Prostate gland (tissue), 2 donors: ENCODE results near the gene SUSD1. TPM values are rescaled to one million over a fixed set of nuclear protein-coding genes. Genes with fewer than 3 reads are reported as not detected.

Experiments used
- DNase-seq: peaks from one replicate; pipeline ENCODE4 v3.0.0-alpha.2; 2019; ENCODE audit warnings: low spot score
- H3K27ac ChIP-seq, 2 donors: fragments of 200-600 bp; sonication (generic); 2 replicates each; pipeline ENCODE4 v1.5.1; 2017 to 2019
- H3K27me3 ChIP-seq: fragments of 200-600 bp; sonication (generic); replicated peaks from 2 replicates; pipeline ENCODE4 v1.5.1; 2019; ENCODE audit not compliant: insufficient read depth
- H3K36me3 ChIP-seq, 2 donors: fragments of 200-600 bp; sonication (generic); 1 replicate in 1 of 2; 2 replicates in 1 of 2; pipeline versions ENCODE4 v1.5.1 to v1.8.1; 2017 to 2019
- H3K4me1 ChIP-seq: fragments of 200-600 bp; sonication (generic); replicated peaks from 2 replicates; pipeline ENCODE4 v1.5.1; 2019
- H3K4me3 ChIP-seq, 2 donors: fragments of 200-600 bp; sonication (generic); 2 replicates each; pipeline ENCODE4 v1.5.1; 2017 to 2019
- H3K9me3 ChIP-seq: fragments of 200-600 bp; sonication (generic); 2 replicates; pipeline ENCODE4 v1.5.1; 2017
- POLR2A ChIP-seq: fragments of 450-650 bp; IDR thresholded peaks from one replicate; pipeline ENCODE4 v1.6.1; 2016; ENCODE audit warnings: antibody characterized with exemption, mild to moderate bottlenecking
- POLR2AphosphoS5 ChIP-seq: sonication (generic); formaldehyde crosslinking; IDR thresholded peaks from one replicate; pipeline ENCODE4 v1.6.1; 2017; ENCODE audit warnings: antibody characterized with exemption
- WGBS: methylation state at CpG from one replicate; pipeline ENCODE4 v1.1.5; 2018; 5-methylcytosine and 5-hydroxymethylcytosine counted together
- intact Hi-C: fragments of 100-400 bp; cut with DNase I; formaldehyde crosslinking; loops from one replicate; pipeline ENCODE4 v1.14.2; 2022
- total RNA-seq, 2 donors: library from RNA; depleted of rRNA; stranded (reverse); fragments of >200 nt; gene quantifications; one replicate each; pipeline ENCODE4 v1.1.0, GENCODE V29; 2016
- TF ChIP-seq, protein P1 (sequence below), 4 experiments: fragments of 200-600 bp in 2 of 4; fragments of 450-650 bp in 2 of 4; sonication (generic) in 2 of 4; IDR thresholded peaks; 1 replicate in 3 of 4; 2 replicates in 1 of 4; pipeline ENCODE4 v1.5.1; 2016 to 2019; ENCODE audit warnings: antibody characterized with exemption in 4 of 4, mild to moderate bottlenecking in 2 of 4, moderate library complexity in 2 of 4

The SUSD1 gene
- total RNA-seq, 2 donors from 2014 or later: 10.6 to 34.8 TPM

- intact Hi-C loops: no loop called here
- no peak overlapping the region for H3K27ac ChIP-seq
- no peaks in the 10 kb centered on the region for H3K4me1 ChIP-seq
- DNase-seq: no peak
- H3K36me3 ChIP-seq: no peaks in the 10 kb centered on the region
- H3K4me3 ChIP-seq: no peak overlapping the region
- WGBS: 86% methylated on average over 2 of the region's 2 CpGs
- no peaks in the 10 kb centered on the region for H3K9me3 ChIP-seq
- H3K27me3 ChIP-seq: no peaks in the 10 kb centered on the region
- TF ChIP-seq POLR2AphosphoS5: no peak
- TF ChIP-seq, protein P1, sequence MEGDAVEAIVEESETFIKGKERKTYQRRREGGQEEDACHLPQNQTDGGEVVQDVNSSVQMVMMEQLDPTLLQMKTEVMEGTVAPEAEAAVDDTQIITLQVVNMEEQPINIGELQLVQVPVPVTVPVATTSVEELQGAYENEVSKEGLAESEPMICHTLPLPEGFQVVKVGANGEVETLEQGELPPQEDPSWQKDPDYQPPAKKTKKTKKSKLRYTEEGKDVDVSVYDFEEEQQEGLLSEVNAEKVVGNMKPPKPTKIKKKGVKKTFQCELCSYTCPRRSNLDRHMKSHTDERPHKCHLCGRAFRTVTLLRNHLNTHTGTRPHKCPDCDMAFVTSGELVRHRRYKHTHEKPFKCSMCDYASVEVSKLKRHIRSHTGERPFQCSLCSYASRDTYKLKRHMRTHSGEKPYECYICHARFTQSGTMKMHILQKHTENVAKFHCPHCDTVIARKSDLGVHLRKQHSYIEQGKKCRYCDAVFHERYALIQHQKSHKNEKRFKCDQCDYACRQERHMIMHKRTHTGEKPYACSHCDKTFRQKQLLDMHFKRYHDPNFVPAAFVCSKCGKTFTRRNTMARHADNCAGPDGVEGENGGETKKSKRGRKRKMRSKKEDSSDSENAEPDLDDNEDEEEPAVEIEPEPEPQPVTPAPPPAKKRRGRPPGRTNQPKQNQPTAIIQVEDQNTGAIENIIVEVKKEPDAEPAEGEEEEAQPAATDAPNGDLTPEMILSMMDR (IDR thresholded peaks at IDR 0.05): no peak
- TF ChIP-seq POLR2A: no peak
Measured at GRCh38 chr9:112038017-112038408, 137.1 kb downstream of the SUSD1 start.

DNA sequence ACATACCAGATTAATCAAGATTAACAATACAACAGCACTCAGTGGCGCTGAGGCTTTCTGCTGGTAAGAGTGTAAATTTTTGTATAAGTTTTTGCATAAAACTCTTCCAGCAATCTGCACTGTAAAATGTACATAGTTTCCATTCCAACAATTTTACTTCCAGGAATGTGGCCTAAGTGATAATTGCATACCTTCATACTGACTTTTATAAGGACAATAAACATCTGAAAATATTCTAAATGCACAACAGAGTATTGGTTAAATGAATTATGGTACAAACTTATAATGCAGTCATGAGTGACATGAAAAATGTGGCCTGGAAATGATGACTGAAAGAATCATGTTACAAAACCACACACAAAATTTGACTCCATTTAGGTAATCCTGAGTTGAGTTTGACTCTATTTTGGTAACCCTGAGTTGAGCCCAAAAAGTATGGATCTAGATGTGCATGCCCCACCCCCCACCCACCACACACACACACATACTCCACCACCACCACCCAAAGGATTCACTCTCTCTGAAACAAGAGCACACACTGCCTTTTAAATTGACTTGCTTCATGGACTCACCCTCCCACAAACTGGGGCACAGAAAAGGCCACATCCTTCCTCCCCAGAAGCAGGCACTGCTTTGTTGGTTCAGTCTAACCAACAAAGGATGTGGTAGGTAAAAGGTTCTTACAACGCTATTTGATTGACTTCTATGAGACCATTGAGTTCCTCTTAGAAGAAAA, 137.6 kb downstream of the SUSD1 start:
- Histone ChIP-seq H3K36me3 (no peaks in the 10 kb centered on the region), H3K4me3 (no peak overlapping the region), H3K27me3 (no peaks in the 10 kb centered on the region), H3K9me3 (no peaks in the 10 kb centered on the region), H3K4me1 (no peaks in the 10 kb centered on the region), H3K27ac (no peak overlapping the region)
- intact Hi-C loops: no loop called here
- no peak for DNase-seq
- WGBS: 86% methylated on average over 2 of the region's 2 CpGs
- TF ChIP-seq POLR2A: no peak
- TF ChIP-seq, protein P1 (IDR thresholded peaks at IDR 0.05): no peak
- no peak for TF ChIP-seq POLR2AphosphoS5

DNA sequence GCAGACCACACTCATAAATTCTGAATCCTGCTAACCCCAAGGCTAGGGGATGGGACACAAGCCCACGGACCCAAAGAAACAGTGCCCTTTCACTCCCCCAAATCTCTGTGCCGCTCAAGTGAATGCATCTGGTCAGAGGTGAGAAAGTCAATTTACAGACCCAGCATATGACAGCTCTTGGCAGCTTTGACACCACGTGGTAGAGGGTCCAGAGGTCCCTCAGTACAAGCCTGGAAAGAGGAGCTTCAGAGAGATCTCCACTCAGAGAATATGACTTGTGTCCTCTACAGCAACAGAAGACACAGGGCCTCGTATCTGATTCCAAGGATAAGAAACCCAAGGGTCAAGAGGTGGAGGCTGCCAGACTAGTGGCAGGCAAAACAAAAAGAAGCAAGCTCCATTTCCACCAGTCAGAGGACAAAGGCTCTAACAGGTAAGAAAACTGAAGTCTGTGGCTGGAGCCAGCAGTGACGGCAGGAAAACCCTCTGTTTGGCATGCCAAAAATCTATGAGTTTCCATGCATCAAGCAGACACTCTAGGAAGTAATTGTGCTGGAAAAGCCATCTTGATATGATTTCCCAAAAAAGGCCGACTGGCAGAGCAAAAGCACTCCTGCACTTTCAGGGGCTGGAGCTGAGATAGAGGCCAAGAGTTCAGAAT, 139.8 kb downstream of the SUSD1 start:
- intact Hi-C loops: no loop called here
- no peak overlapping the region for H3K4me3 ChIP-seq
- TF ChIP-seq POLR2AphosphoS5: no peak
- H3K27me3 ChIP-seq: no peaks in the 10 kb centered on the region
- no peaks in the 10 kb centered on the region for H3K36me3 ChIP-seq
- 88% methylated on average over 6 of the region's 6 CpGs for whole genome bisulfite sequencing
- H3K4me1 ChIP-seq: no peaks in the 10 kb centered on the region
- no peak overlapping the region for H3K27ac ChIP-seq
- H3K9me3 ChIP-seq: no peaks in the 10 kb centered on the region
- no peak for DNase-seq

- TF ChIP-seq POLR2A (no peak), POLR2AphosphoS5 (no peak)
- TF ChIP-seq, protein P1 (IDR thresholded peaks at IDR 0.05): no peak
- peaks cover 7% of the 10 kb centered on the region for H3K4me1 ChIP-seq
- H3K9me3 ChIP-seq: no peaks in the 10 kb centered on the region
- intact Hi-C loops: no loop called here
- DNase-seq: no peak
- no peak overlapping the region for H3K27ac ChIP-seq
- no peaks in the 10 kb centered on the region for H3K36me3 ChIP-seq
- 93% methylated on average over 2 of the region's 2 CpGs for WGBS
- no peak overlapping the region for H3K4me3 ChIP-seq
- no peaks in the 10 kb centered on the region for H3K27me3 ChIP-seq
Measured at GRCh38 chr9:112034216-112034611, 140.9 kb downstream of the SUSD1 start.

- Histone ChIP-seq H3K27me3 (no peaks in the 10 kb centered on the region), H3K36me3 (no peaks in the 10 kb centered on the region), H3K4me1 (peaks cover 7% of the 10 kb centered on the region), H3K9me3 (no peaks in the 10 kb centered on the region), H3K4me3 (no peak overlapping the region), H3K27ac (no peak overlapping the region)
- TF ChIP-seq POLR2AphosphoS5: no peak
- TF ChIP-seq, protein P1 (IDR thresholded peaks at IDR 0.05): no peak
- TF ChIP-seq POLR2A: no peak
- 85% methylated on average over 9 of the region's 9 CpGs for WGBS
- intact Hi-C loops: no loop called here
- no peak for DNase-seq
Measured at GRCh38 chr9:112033237-112034215, 141.6 kb downstream of the SUSD1 start.
